K562 (cell line): ENCODE measurements around the gene RAB6A. TPM values are rescaled to one million over a fixed set of nuclear protein-coding genes. Genes with fewer than 3 reads are reported as not detected.

ENCODE experiments used
- ATAC-seq: fragments of 200-7000 bp; cut with Tn5 transposase; 3 replicates; pipeline ENCODE4 v1.9.1; 2020; ENCODE audit warnings: moderate library complexity
- BruUV-seq: library from RNA; stranded (reverse); fragments of 400-500 nt; replicated peaks from 2 replicates; lab custom pipeline; 2021; lab: Mats Ljungman, UMichigan
- CTCF ChIA-PET: fragments of 300-600 bp; formaldehyde crosslinking; extraction: SDS; loops from one replicate; lab custom pipeline; 2021; ENCODE audit warnings: low intra/inter-chr PET ratio; lab: Yijun Ruan, JAX
- POLR2A ChIA-PET: fragments of 300-600, 350-650 bp; sonication (Branson Sonifier 250); formaldehyde crosslinking; extraction: SDS; loops from one replicate; lab custom pipeline; 2021; ENCODE audit warnings: antibody characterized with exemption, inconsistent platforms; lab: Yijun Ruan, JAX
- DNase-seq, 4 experiments: peaks; one replicate each; pipeline versions ENCODE4 v3.0.0 to v3.0.0-alpha.2; 2011 to 2018; ENCODE audit warnings: low spot score in 3 of 4, mixed read lengths in 3 of 4; ENCODE audit errors: extremely low read depth in 1 of 4
- FAIRE-seq: peaks from 2 replicates; lab custom pipeline; 2011; peaks lifted over from hg19 to GRCh38; lab: Jason Lieb, UNC
- H2AFZ ChIP-seq: 2 replicates; pipeline ENCODE4 v1.6.0; 2011; ENCODE audit warnings: low read depth, low read length, control low read depth, inconsistent platforms
- H3K27ac ChIP-seq: fragments of 200-600 bp; 3 replicates; pipeline ENCODE4 v1.8.0; 2011; ENCODE audit warnings: low read depth, mild to moderate bottlenecking, control low read depth, inconsistent platforms, low read length, moderate library complexity, mixed read lengths; ENCODE audit errors: extremely low read depth
- H3K27me3 ChIP-seq, 2 experiments: fragments of 300-600 bp in 1 of 2; 2 replicates in 1 of 2; 3 replicates in 1 of 2; pipeline versions ENCODE4 v1.6.0 to v1.8.0; 2011; ENCODE audit warnings: inconsistent platforms in 2 of 2, low read length in 2 of 2, mild to moderate bottlenecking in 1 of 2, mixed read lengths in 1 of 2, moderate library complexity in 1 of 2; ENCODE audit not compliant: control insufficient read depth in 2 of 2, insufficient read depth in 2 of 2
- H3K36me3 ChIP-seq: fragments of 300-600 bp; 3 replicates; pipeline ENCODE4 v1.8.0; 2011; ENCODE audit warnings: mild to moderate bottlenecking, low read length, inconsistent platforms; ENCODE audit not compliant: control insufficient read depth, insufficient read depth
- H3K4me1 ChIP-seq, 2 experiments: fragments of 200-600 bp in 1 of 2; replicated peaks in 1 of 2; 2 replicates in 1 of 2; 3 replicates in 1 of 2; pipeline versions ENCODE4 v1.5.1 to v1.8.0; 2011; ENCODE audit warnings: inconsistent platforms in 2 of 2, low read length in 2 of 2, mild to moderate bottlenecking in 1 of 2, mixed read lengths in 1 of 2, moderate library complexity in 1 of 2; ENCODE audit not compliant: control insufficient read depth in 2 of 2, insufficient read depth in 2 of 2
- H3K4me2 ChIP-seq: 2 replicates; pipeline ENCODE4 v1.6.1; 2011; ENCODE audit warnings: low read length, control low read depth, inconsistent platforms, mixed read lengths; ENCODE audit not compliant: insufficient read depth
- H3K4me3 ChIP-seq: fragments of 200-600 bp; sonication (generic), shearing (Covaris generic); 2 replicates; pipeline ENCODE4 v1.5.1; 2016; ENCODE audit warnings: control low read depth, inconsistent platforms
- H3K79me2 ChIP-seq: fragments of 200-600 bp; 3 replicates; pipeline ENCODE4 v1.8.0; 2011; ENCODE audit warnings: low read length, inconsistent platforms; ENCODE audit not compliant: control insufficient read depth, insufficient read depth
- H3K9ac ChIP-seq, 2 experiments: 2 replicates each; pipeline versions ENCODE4 v1.6.0 to v1.6.1; 2011; ENCODE audit warnings: low read depth in 2 of 2, low read length in 2 of 2, control low read depth in 1 of 2, inconsistent platforms in 1 of 2, mild to moderate bottlenecking in 1 of 2, mixed read lengths in 1 of 2; ENCODE audit not compliant: insufficient read depth in 1 of 2
- H3K9me1 ChIP-seq: one replicate; pipeline ENCODE4 v1.6.0; 2011; ENCODE audit warnings: inconsistent platforms, mild to moderate bottlenecking, low read length, moderate library complexity; ENCODE audit not compliant: control insufficient read depth, insufficient read depth
- H3K9me3 ChIP-seq: replicated peaks from 2 replicates; pipeline ENCODE4 v1.5.1; 2011; ENCODE audit warnings: low read depth, low read length, inconsistent platforms; ENCODE audit not compliant: control insufficient read depth, insufficient read depth
- H4K20me1 ChIP-seq: replicated peaks from 2 replicates; pipeline ENCODE4 v1.6.1; 2011; ENCODE audit warnings: low read length, inconsistent platforms, mixed read lengths; ENCODE audit not compliant: control insufficient read depth, insufficient read depth
- AFF4 ChIP-seq: sonication (generic); formaldehyde crosslinking; IDR thresholded peaks from 2 replicates; pipeline ENCODE4 v1.8.0; 2023; ENCODE audit warnings: mild to moderate bottlenecking, missing genetic modification reagents
- ASH1L ChIP-seq: fragments of 450-650 bp; IDR thresholded peaks from 2 replicates; pipeline ENCODE4 v1.6.1; 2018; ENCODE audit warnings: borderline replicate concordance, mild to moderate bottlenecking, low read depth; ENCODE audit not compliant: partially characterized antibody
- BACH1 ChIP-seq: fragments of 200-800 bp; sonication (Bioruptor generic); IDR thresholded peaks from 2 replicates; pipeline ENCODE4 v1.6.1; 2016; ENCODE audit warnings: missing genetic modification characterization, missing compliant biosample characterization
- COPS2 ChIP-seq: fragments of 450-650 bp; conservative IDR thresholded peaks from 2 replicates; pipeline ENCODE4 v1.6.1; 2016; ENCODE audit warnings: mild to moderate bottlenecking, moderate library complexity
- DACH1 ChIP-seq: fragments of 450-650 bp; IDR thresholded peaks from 2 replicates; pipeline ENCODE4 v1.6.1; 2018; ENCODE audit not compliant: partially characterized antibody
- FOSL1 ChIP-seq: fragments of 200-800 bp; sonication (Bioruptor generic); conservative IDR thresholded peaks from 2 replicates; pipeline ENCODE4 v1.6.1; 2016; ENCODE audit warnings: missing genetic modification characterization, missing compliant biosample characterization
- HSF4 ChIP-seq: fragments of 250-450 bp; sonication (Bioruptor Pico); IDR thresholded peaks from 2 replicates; pipeline ENCODE4 v2.1.2; 2022; ENCODE audit warnings: mild to moderate bottlenecking, moderate library complexity, borderline replicate concordance
- KDM2B ChIP-seq: fragments of 250-450 bp; sonication (Bioruptor Pico); IDR thresholded peaks from 2 replicates; pipeline ENCODE4 v1.8.0; 2021; ENCODE audit warnings: mild to moderate bottlenecking, moderate library complexity
- KDM4B ChIP-seq, 2 experiments: fragments of 450-650 bp in 1 of 2; sonication (generic) in 1 of 2; IDR thresholded peaks; 2 replicates each; pipeline ENCODE4 v1.6.1; 2016 to 2017; ENCODE audit warnings: borderline replicate concordance in 2 of 2, antibody characterized with exemption in 1 of 2, low read depth in 1 of 2, mild to moderate bottlenecking in 1 of 2
- MCM5 ChIP-seq: fragments of 450-650 bp; IDR thresholded peaks from 2 replicates; pipeline ENCODE4 v1.6.1; 2016; ENCODE audit warnings: low read depth
- MECOM ChIP-seq: fragments of 250-450 bp; sonication (Bioruptor Pico); IDR thresholded peaks from 2 replicates; pipeline ENCODE4 v1.8.0; 2022; ENCODE audit warnings: inconsistent platforms
- RBM34 ChIP-seq: fragments of 200-400 bp; formaldehyde crosslinking; IDR thresholded peaks from 2 replicates; pipeline ENCODE4 v1.6.1; 2018; ENCODE audit warnings: low read length, borderline replicate concordance; ENCODE audit not compliant: insufficient read depth
- TCF3 ChIP-seq: sonication (generic); formaldehyde crosslinking; IDR thresholded peaks from 2 replicates; pipeline ENCODE4 v1.4.0; 2020; ENCODE audit warnings: mild to moderate bottlenecking, missing genetic modification reagents
- WHSC1 ChIP-seq: IDR thresholded peaks from one replicate; pipeline ENCODE4 v1.6.1; 2012; ENCODE audit warnings: low read length, control low read depth, inconsistent platforms
- WGBS: fragments of 100-300 bp; shearing (Covaris generic); methylation state at CpG from one replicate; pipeline ENCODE4 v1.1.6; 2016; ENCODE audit warnings: low coverage, mixed read lengths; ENCODE audit not compliant: insufficient coverage; ENCODE audit errors: missing lambda C conversion rate; 5-methylcytosine and 5-hydroxymethylcytosine counted together
- in situ Hi-C: fragments of 300-500 bp; cut with MboI; formaldehyde crosslinking; loops from 4 replicates; pipeline ENCODE4 v1.15.0; 2018; ENCODE audit warnings: inconsistent platforms, mixed read lengths
- intact Hi-C: fragments of 100-400 bp; cut with micrococcal nuclease; formaldehyde crosslinking; loops from 2 replicates; pipeline ENCODE4 v1.14.2; 2022
- polyA plus RNA-seq, 8 experiments: library from polyadenylated mRNA; depleted of rRNA in 4 of 8; stranded (reverse) in 5 of 8; unstranded in 3 of 8; fragments of >200 nt; fragmentation: Nextera tagmentation in 2 of 8; fragmentation: Illumina TruSeq in 1 of 8; extraction: Ambion mirVana in 2 of 8; extraction: Trizol in 1 of 8; gene quantifications; 2 replicates each; pipeline versions ENCODE4 v1.2.1 to v1.2.3, GENCODE V29; 2011 to 2014; ENCODE audit warnings: inconsistent platforms in 1 of 8, missing spikeins in 1 of 8
- total RNA-seq, 7 experiments: library from RNA; depleted of rRNA in 6 of 7; stranded (reverse); fragments of >200 nt in 6 of 7; fragmentation: Illumina TruSeq in 2 of 7; extraction: Trizol in 2 of 7; gene quantifications; 2 replicates each; pipeline versions ENCODE4 v1.2.1 to v1.2.3, GENCODE V29; 2011 to 2021; ENCODE audit warnings: low replicate concordance in 1 of 7
- TF ChIP-seq, protein P1 (sequence below): fragments of 450-650 bp; IDR thresholded peaks from 2 replicates; pipeline ENCODE4 v1.6.1; 2016; ENCODE audit warnings: missing biosample characterization, missing genetic modification characterization
- TF ChIP-seq, protein P2 (sequence below), 2 experiments: fragments of 250-450 bp in 1 of 2; fragments of 450-650 bp in 1 of 2; sonication (Bioruptor Pico) in 1 of 2; IDR thresholded peaks; 2 replicates each; pipeline versions ENCODE4 v1.6.1 to v1.8.0; 2016 to 2021; ENCODE audit warnings: mild to moderate bottlenecking in 2 of 2, moderate library complexity in 2 of 2, missing compliant biosample characterization in 1 of 2, missing genetic modification characterization in 1 of 2

The RAB6A gene
- total and polyA plus RNA-seq, 9 of the 15 experiments (the other 6 are each of a cell fraction or from before 2014, with no cell fraction given): 14.0 to 95.3 (median 45.4) TPM

DNA sequence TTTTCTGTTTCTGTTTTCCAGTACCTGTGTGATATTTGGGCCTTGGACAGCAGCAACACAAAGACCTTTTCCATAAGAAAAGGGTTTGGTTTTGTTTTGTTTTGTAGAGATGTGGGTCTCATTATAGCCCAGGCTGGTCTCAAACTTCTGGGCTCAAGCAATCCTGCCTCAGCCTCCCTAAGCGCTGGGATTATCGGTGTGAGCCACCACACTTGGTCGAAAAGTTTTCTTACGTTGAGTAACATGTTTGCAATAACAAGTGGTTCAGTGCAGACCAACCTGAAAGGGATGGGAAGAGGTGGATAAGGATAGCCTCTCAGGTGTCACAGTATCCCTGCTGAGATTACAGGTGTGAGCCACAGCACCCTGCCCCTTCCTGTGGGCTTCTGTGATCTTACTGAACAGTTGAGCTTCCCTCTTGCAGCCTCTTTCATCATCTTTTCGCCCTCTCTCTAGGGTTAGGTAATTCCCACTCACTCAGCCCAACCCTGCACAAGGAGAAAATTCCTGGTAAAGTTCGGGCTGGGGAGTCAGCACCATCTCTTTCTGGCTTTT lies 23.3 kb upstream of the RAB6A start:
- Histone ChIP-seq H3K9me1 (no peaks in the 10 kb centered on the region), H3K27ac (peak overlapping the region; percentile 63), H3K4me3 (no peak overlapping the region), H3K4me1 (peaks cover 16 to 33% of the 10 kb centered on the region in 2 experiments), H2AFZ (peak overlapping the region; percentile 60), H3K4me2 (peak overlapping the region; percentile 32; the same call in 1 of the 2 replicates), H3K9me3 (no peaks in the 10 kb centered on the region; the same call in 1 of the 2 replicates), H3K9ac (peak overlapping the region; percentile 26 to 71; a peak in 3 of 4 replicates), H4K20me1 (no peaks in the 10 kb centered on the region), H3K27me3 (no peaks in the 10 kb centered on the region), H3K79me2 (peaks cover 21% of the 10 kb centered on the region), H3K36me3 (no peaks in the 10 kb centered on the region)
- WGBS: 51% methylated on average over 6 of the region's 6 CpGs
- intact Hi-C loops: loop anchor here (10.0 kb wide), 1 partner anchor 151 kb away; no protein-coding TSS in a partner anchor
- FAIRE-seq (no peak), DNase-seq (peak in 2 of 4 experiments; percentile 43 to 61), ATAC-seq (peak; percentile 60)
- no TSS peak for BruUV-seq
- ChIA-PET POLR2A (interaction anchor here (0.6 to 2.2 kb wide), 6 partner anchors 10 to 112 kb away, joined by 3 to 14 read pairs (median 4); partner anchors contain the start of gene RAB6A), CTCF (no interaction called here)
- in situ Hi-C loops: no loop called here
- peak; percentile 88 for TF ChIP-seq WHSC1
- TF ChIP-seq MCM5: no peak
- peak; percentile 82 for TF ChIP-seq MECOM (CRISPR knock-in tag)
- TF ChIP-seq, protein P1, sequence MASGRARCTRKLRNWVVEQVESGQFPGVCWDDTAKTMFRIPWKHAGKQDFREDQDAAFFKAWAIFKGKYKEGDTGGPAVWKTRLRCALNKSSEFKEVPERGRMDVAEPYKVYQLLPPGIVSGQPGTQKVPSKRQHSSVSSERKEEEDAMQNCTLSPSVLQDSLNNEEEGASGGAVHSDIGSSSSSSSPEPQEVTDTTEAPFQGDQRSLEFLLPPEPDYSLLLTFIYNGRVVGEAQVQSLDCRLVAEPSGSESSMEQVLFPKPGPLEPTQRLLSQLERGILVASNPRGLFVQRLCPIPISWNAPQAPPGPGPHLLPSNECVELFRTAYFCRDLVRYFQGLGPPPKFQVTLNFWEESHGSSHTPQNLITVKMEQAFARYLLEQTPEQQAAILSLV (tag): peak; percentile 94
- no peak for TF ChIP-seq RBM34
- no peak for TF ChIP-seq DACH1
- TF ChIP-seq TCF3 (CRISPR knock-in tag): peak; percentile 36
- no peak for TF ChIP-seq ASH1L
- TF ChIP-seq AFF4 (CRISPR knock-in tag): 0 out of 2 replicates have a peak, but pooled peaks have one; percentile 56
- no peak for TF ChIP-seq KDM2B (CRISPR knock-in tag)
- peak; percentile 88; the same call in 1 of the 2 replicates for TF ChIP-seq HSF4 (CRISPR knock-in tag)
- no peak for TF ChIP-seq COPS2
- TF ChIP-seq BACH1 (tag): peak; percentile 47; the same call in 1 of the 2 replicates
- peak; percentile 56 for TF ChIP-seq FOSL1
- no peak for TF ChIP-seq KDM4B (IDR thresholded peaks at IDR 0.05; ENCODE audit: borderline replicate concordance in 2 of 2, low read depth in 1 of 2)
- TF ChIP-seq, protein P2, sequence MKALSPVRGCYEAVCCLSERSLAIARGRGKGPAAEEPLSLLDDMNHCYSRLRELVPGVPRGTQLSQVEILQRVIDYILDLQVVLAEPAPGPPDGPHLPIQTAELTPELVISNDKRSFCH (CRISPR knock-in tag; IDR thresholded peaks at IDR 0.05): peak; percentile 57; the same call in 1 of the 2 replicates
- TF ChIP-seq, protein P2 (tag; IDR thresholded peaks at IDR 0.05): peak; percentile 89
